GM21723 (cell line): Measurements from ENCODE around the gene PRR35.
"Not testable (repeated sequence)": the region's sequence is repeated elsewhere in the genome, so short reads cannot be mapped to it uniquely, and the experiment has no call there.

ENCODE experiments used
- ATAC-seq: cut with Tn5 transposase; IDR thresholded peaks from one replicate; pipeline ENCODE4 v1.9.1; 2021; ENCODE audit warnings: mild to moderate bottlenecking, moderate library complexity; ENCODE audit not compliant: unreplicated experiment

Gene PRR35

GRCh38 chr16:592518-593306, 32.5 kb downstream of the PRR35 start:
- no peak for ATAC-seq

GRCh38 chr16:593406-593805, 33.2 kb downstream of the PRR35 start:
- no peak for ATAC-seq

- ATAC-seq = no peak
Measured at GRCh38 chr16:593807-594206, 33.6 kb downstream of the PRR35 start.

GRCh38 chr16:595094-595528, 34.9 kb downstream of the PRR35 start:
- no peak for ATAC-seq

- ATAC-seq = no peak
Measured at GRCh38 chr16:595942-596735, 35.9 kb downstream of the PRR35 start.

- ATAC-seq = no peak
Measured at GRCh38 chr16:596736-597060, 36.5 kb downstream of the PRR35 start.

- not testable (repeated sequence) for ATAC-seq
Measured at GRCh38 chr16:597655-598054, 37.5 kb downstream of the PRR35 start.

- no peak for ATAC-seq
Measured at GRCh38 chr16:598823-599739, 38.9 kb downstream of the PRR35 start.

GRCh38 chr16:600781-601180, 40.6 kb downstream of the PRR35 start:
- ATAC-seq = no peak

GRCh38 chr16:603933-604332, 43.7 kb downstream of the PRR35 start:
- no peak for ATAC-seq

GRCh38 chr16:606656-607307, 46.6 kb downstream of the PRR35 start:
- no peak for ATAC-seq

GRCh38 chr16:608019-608418, 47.8 kb downstream of the PRR35 start:
- no peak for ATAC-seq

- ATAC-seq = no peak
Measured at GRCh38 chr16:609316-609715, 49.1 kb downstream of the PRR35 start.

GRCh38 chr16:609984-610383, 49.8 kb downstream of the PRR35 start:
- ATAC-seq = no peak

- no peak for ATAC-seq
Measured at GRCh38 chr16:610513-611381, 50.6 kb downstream of the PRR35 start.

- no peak for ATAC-seq
Measured at GRCh38 chr16:615122-615521, 54.9 kb downstream of the PRR35 start.
